Measurements from ENCODE around the gene GPR62. TPM values are rescaled to one million over a fixed set of nuclear protein-coding genes. Genes with fewer than 3 reads are reported as not detected.
A peak's percentile ranks its signal among the peaks of the same experiment; 100 is the strongest.
"Not testable (repeated sequence)": the region's sequence is repeated elsewhere in the genome, so short reads cannot be mapped to it uniquely, and the experiment has no call there.

GPR62 gene
- total RNA-seq, 2 experiments from 2014 or later, result not detected

DNA sequence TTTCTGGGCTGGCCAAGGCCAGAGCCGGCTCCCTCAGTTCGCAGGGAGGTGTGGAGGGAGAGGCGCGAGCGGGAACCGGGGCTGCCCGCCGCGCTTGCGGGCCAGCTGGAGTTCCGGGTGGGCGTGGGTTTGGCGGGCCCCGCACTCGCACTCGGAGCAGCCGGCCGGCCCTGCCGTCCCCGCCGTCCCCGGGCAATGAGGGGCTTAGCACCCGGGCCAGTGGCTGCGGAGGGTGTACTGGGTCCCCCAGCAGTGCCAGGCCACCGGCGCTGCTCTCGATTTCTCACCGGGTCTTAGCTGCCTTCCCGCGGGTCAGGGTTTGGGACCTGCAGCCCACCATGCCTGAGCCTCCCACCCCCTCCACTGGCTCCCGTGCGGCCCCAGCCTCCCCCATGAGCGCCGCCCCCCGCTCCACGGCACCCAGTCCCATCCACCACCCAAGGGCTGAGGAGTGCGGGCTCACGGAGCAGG is 35.4 kb downstream of the GPR62 start:
- ATAC-seq; H3K27me3 Mint-ChIP-seq (ENCODE audit: low read depth); H3K27ac Mint-ChIP-seq; H3K9me3 Mint-ChIP-seq (ENCODE audit: insufficient read depth); DNase-seq; H3K4me3 Mint-ChIP-seq: not testable (repeated sequence)
- CTCF ChIA-PET, result interaction anchor here (1.6 to 1.8 kb wide), 2 partner anchors 16 to 49 kb away, joined by 6 read pairs; partner anchors contain the start of genes ABHD14A, ABHD14B and RRP9
- peaks cover 38% of the 10 kb centered on the region for H3K4me1 Mint-ChIP-seq (ENCODE audit: low read depth)
- POLR2A ChIA-PET, result interaction anchor here (5.6 kb wide), 1 partner anchor 7 kb away, joined by 65 read pairs; the partner anchor contains the start of gene ACY1
- H3K36me3 Mint-ChIP-seq (ENCODE audit: low read depth), result peaks cover 42% of the 10 kb centered on the region

DNA sequence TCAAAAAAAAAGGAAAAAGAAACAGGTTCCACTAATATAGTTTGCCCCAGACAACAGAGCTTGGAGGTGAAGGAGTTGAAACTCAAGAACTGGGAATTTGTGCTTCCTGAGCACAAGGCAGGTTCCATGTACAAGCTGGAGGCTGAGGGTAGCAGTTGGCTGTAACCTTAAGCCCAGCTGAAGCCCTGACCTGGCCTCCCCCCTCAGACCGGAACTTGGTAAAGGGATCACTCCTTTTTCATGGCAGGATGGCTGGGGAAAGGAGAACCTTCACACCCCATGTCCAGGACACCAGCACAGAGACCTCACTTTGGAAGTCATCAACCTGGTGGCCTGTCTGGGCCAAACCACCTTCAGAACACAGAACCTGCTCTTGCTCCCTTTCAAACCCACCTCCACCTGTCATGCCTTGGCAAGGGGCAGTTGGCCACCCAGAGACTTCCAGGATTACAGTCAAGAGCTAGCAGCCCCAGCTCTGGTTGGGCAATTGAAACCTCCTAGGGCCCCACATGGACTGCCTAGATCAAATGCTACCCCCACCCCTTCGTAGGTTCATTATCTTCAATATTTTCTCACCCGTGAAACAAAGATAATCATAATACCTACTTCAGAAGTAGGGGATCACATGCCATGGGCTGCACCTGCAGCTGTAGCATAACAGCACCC is 37.0 kb downstream of the GPR62 start:
- ChIA-PET POLR2A (interaction anchor here (0.5 to 5.6 kb wide), 4 partner anchors 9 to 65 kb away, joined by 3 to 65 read pairs (median 3); partner anchors contain the start of gene ACY1), CTCF (interaction anchor here (1.0 to 5.2 kb wide), 5 partner anchors 9 to 51 kb away, joined by 3 to 36 read pairs (median 6); partner anchors contain the start of genes ABHD14A, ABHD14B, ACY1 and RRP9)
- Mint-ChIP-seq H3K27me3 (ENCODE audit: low read depth) (peaks cover 3% of the 10 kb centered on the region), H3K4me3 (no peak overlapping the region), H3K27ac (peak overlapping the region; percentile 20), H3K9me3 (ENCODE audit: insufficient read depth) (no peaks in the 10 kb centered on the region), H3K4me1 (ENCODE audit: low read depth) (peaks cover 47% of the 10 kb centered on the region), H3K36me3 (ENCODE audit: low read depth) (peaks cover 44% of the 10 kb centered on the region)
- ATAC-seq (no peak), DNase-seq (no peak)

GRCh38 chr3:51993657-51994056 is 38.5 kb downstream of the GPR62 start:
- ATAC-seq; H3K9me3 Mint-ChIP-seq (ENCODE audit: insufficient read depth); DNase-seq; H3K27me3 Mint-ChIP-seq (ENCODE audit: low read depth): not testable (repeated sequence)
- H3K4me1 Mint-ChIP-seq (ENCODE audit: low read depth), result peaks cover 47% of the 10 kb centered on the region
- H3K4me3 Mint-ChIP-seq, result peak overlapping the region; percentile 100
- POLR2A ChIA-PET, result interaction anchor here (5.6 kb wide), 1 partner anchor 10 kb away, joined by 65 read pairs; the partner anchor contains the start of gene ACY1
- CTCF ChIA-PET, result interaction anchor here (1.0 to 5.2 kb wide), 3 partner anchors 9 to 20 kb away, joined by 6 to 36 read pairs (median 7); partner anchors contain the start of genes ABHD14B and ACY1
- peaks cover 44% of the 10 kb centered on the region for H3K36me3 Mint-ChIP-seq (ENCODE audit: low read depth)
- peak overlapping the region; percentile 100 for H3K27ac Mint-ChIP-seq

GRCh38 chr3:51994530-51994929 is 39.3 kb downstream of the GPR62 start:
- Mint-ChIP-seq H3K9me3 (ENCODE audit: insufficient read depth) (no peaks in the 10 kb centered on the region), H3K4me1 (ENCODE audit: low read depth) (peaks cover 47% of the 10 kb centered on the region), H3K27ac (peak overlapping the region; percentile 100), H3K36me3 (ENCODE audit: low read depth) (peaks cover 44% of the 10 kb centered on the region), H3K27me3 (ENCODE audit: low read depth) (peaks cover 10% of the 10 kb centered on the region), H3K4me3 (peak overlapping the region; percentile 100)
- DNase-seq (no peak), ATAC-seq (no peak)
- CTCF ChIA-PET, result interaction anchor here (1.3 to 5.2 kb wide), 5 partner anchors 12 to 61 kb away, joined by 5 to 36 read pairs (median 11); partner anchors contain the start of genes ABHD14A, ABHD14B, ACY1 and DUSP7
- POLR2A ChIA-PET, result interaction anchor here (0.8 to 5.6 kb wide), 6 partner anchors 8 to 61 kb away, joined by 4 to 65 read pairs (median 8); partner anchors contain the start of genes ABHD14B, ACY1 and DUSP7

DNA sequence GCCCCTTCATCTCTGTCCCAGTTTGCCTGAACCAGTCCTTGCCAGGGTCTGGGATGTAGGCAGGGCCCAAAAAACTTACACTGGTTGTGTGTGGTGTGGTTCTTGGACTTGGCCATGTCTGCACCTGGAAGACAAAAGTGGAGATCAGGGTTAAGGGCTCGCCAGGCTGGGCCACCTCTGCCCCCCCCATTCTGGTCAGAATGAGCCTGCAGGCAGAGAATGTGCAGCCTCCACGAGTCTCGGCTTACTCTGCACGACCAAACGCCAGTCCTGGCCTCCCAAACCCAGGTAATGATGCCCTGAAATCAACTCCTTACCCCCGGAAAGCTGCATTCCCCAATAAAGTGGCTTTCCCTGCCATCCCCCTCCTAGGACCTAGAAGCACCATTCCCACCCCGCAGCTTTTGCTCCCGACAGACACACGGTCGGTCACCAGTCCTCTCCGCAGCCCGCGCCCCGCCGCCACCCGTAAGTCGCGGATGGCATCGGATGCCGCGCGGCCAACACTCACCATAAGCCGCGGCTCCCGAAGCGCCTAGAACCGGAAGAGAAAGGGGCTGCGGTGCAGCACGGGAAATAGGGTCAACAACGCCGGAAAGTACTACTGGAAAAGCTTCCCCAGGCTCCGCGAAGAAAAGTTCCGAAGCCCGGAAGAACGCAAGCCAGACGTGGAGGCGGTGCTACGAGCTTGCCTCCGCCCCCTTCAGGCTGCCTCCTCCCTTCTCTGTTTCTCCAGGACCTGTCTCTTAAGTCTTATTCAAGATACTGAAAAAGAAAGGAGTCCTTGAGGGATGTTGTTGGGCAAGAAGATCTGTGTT is 40.4 kb downstream of the GPR62 start, which contains the start of gene RPL29:
RPL29 (minus strand) TSS at position 550 of the 818 bp plus-strand sequence; CDS start at position 116, 434 bp downstream.
- POLR2A ChIA-PET, result interaction anchor here (0.6 to 5.6 kb wide), 20 partner anchors 9 to 226 kb away, joined by 3 to 65 read pairs (median 4); partner anchors contain the start of genes ABHD14A, ABHD14B, ACY1 and DUSP7
- H3K4me3 Mint-ChIP-seq, result peak within 1 kb of the TSS; percentile 100
- peaks cover 10% of the 10 kb centered on the region for H3K27me3 Mint-ChIP-seq (ENCODE audit: low read depth)
- CTCF ChIA-PET, result interaction anchor here (0.7 to 5.2 kb wide), 11 partner anchors 9 to 225 kb away, joined by 3 to 36 read pairs (median 5); partner anchors contain the start of genes ABHD14A, ABHD14B, ACY1 and DUSP7
- ATAC-seq, result peak; percentile 94
- H3K4me1 Mint-ChIP-seq (ENCODE audit: low read depth), result peaks cover 47% of the 10 kb centered on the region
- peak within 1 kb of the TSS; percentile 100 for H3K27ac Mint-ChIP-seq
- H3K36me3 Mint-ChIP-seq (ENCODE audit: low read depth), result peaks cover 44% of the 10 kb centered on the region
- peak; percentile 95 for DNase-seq
- no peaks in the 10 kb centered on the region for H3K9me3 Mint-ChIP-seq (ENCODE audit: insufficient read depth)

GRCh38 chr3:51997172-51997571 is 42.0 kb downstream of the GPR62 start:
- Mint-ChIP-seq H3K9me3 (ENCODE audit: insufficient read depth) (no peaks in the 10 kb centered on the region), H3K27ac (no peak overlapping the region), H3K4me3 (no peak overlapping the region), H3K36me3 (ENCODE audit: low read depth) (peaks cover 33% of the 10 kb centered on the region), H3K4me1 (ENCODE audit: low read depth) (peaks cover 45% of the 10 kb centered on the region), H3K27me3 (ENCODE audit: low read depth) (peaks cover 10% of the 10 kb centered on the region)
- DNase-seq (no peak), ATAC-seq (no peak)
- ChIA-PET POLR2A (no interaction called here), CTCF (interaction anchor here (2.1 kb wide), 1 partner anchor 57 kb away, joined by 9 read pairs; no protein-coding TSS in a partner anchor)

DNA sequence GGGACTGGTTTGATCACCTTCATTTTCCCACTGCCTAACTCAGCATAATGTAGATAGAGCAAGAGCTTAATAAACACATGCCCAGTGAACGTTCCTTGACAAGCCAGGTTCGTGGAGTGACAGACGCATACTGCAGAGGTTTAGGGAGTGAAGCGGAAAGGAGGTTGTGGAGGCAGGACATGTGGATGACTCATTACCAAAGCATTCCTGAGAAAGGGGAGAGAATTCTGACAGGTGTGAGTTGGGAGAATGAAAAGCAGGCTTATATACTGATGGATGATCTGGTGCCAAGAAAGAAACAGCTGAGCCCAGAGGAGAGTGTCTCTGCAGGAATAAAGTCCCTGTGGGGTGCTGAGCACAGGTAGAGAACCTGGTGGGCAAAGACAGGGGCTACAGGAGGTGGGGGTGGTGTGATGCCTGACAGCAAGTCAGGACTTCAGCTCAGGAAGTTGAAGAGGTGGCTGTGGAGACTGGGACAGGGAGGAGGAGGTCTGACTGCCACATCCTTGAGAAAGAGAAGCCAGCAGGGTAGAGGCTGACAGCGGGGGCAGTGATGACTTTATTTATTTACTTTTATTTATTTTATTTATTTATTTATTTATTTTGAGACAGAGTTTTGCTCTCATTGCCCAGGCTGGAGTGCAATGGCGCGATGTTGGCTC is 42.9 kb downstream of the GPR62 start:
- H3K4me1 Mint-ChIP-seq (ENCODE audit: low read depth), result peaks cover 37% of the 10 kb centered on the region
- POLR2A ChIA-PET, result no interaction called here
- H3K9me3 Mint-ChIP-seq (ENCODE audit: insufficient read depth), result no peaks in the 10 kb centered on the region

GRCh38 chr3:51998774-51999173 is 43.6 kb downstream of the GPR62 start:
- ATAC-seq (no peak), DNase-seq (no peak)
- Mint-ChIP-seq H3K27me3 (ENCODE audit: low read depth) (peaks cover 10% of the 10 kb centered on the region), H3K27ac (no peak overlapping the region), H3K9me3 (ENCODE audit: insufficient read depth) (no peaks in the 10 kb centered on the region), H3K4me3 (no peak overlapping the region), H3K36me3 (ENCODE audit: low read depth) (peaks cover 20% of the 10 kb centered on the region), H3K4me1 (ENCODE audit: low read depth) (peaks cover 32% of the 10 kb centered on the region)
- CTCF ChIA-PET, result interaction anchor here (1.6 to 2.1 kb wide), 3 partner anchors 55 to 222 kb away, joined by 4 to 9 read pairs (median 5); partner anchors contain the start of gene DUSP7
- POLR2A ChIA-PET, result no interaction called here

More for the DNA sequence above, 42.9 kb downstream of the GPR62 start:
- Mint-ChIP-seq H3K27me3 (ENCODE audit: low read depth) (peaks cover 10% of the 10 kb centered on the region), H3K27ac (no peak overlapping the region), H3K4me3 (no peak overlapping the region), H3K36me3 (ENCODE audit: low read depth) (peaks cover 24% of the 10 kb centered on the region)
- DNase-seq (no peak), ATAC-seq (no peak)
- CTCF ChIA-PET, result interaction anchor here (0.6 to 2.1 kb wide), 4 partner anchors 56 to 222 kb away, joined by 3 to 9 read pairs (median 4); partner anchors contain the start of gene DUSP7

- Mint-ChIP-seq H3K4me3 (no peak overlapping the region), H3K27ac (no peak overlapping the region), H3K9me3 (ENCODE audit: insufficient read depth) (no peaks in the 10 kb centered on the region), H3K36me3 (ENCODE audit: low read depth) (peaks cover 9% of the 10 kb centered on the region), H3K4me1 (ENCODE audit: low read depth) (peaks cover 21% of the 10 kb centered on the region), H3K27me3 (ENCODE audit: low read depth) (peaks cover 10% of the 10 kb centered on the region)
- DNase-seq, result no peak
- POLR2A ChIA-PET, result no interaction called here
- CTCF ChIA-PET, result interaction anchor here (1.2 to 6.4 kb wide), 9 partner anchors 17 to 221 kb away, joined by 3 to 115 read pairs (median 17); partner anchors contain the start of genes ACY1 and DUSP7
- ATAC-seq, result no peak
Observed at GRCh38 chr3:51999846-52000245, 44.7 kb downstream of the GPR62 start.

GRCh38 chr3:52001443-52001974 is 46.3 kb downstream of the GPR62 start:
- ChIA-PET CTCF (interaction anchor here (0.6 to 6.4 kb wide), 46 partner anchors 8 to 338 kb away, joined by 3 to 115 read pairs (median 4); partner anchors contain the start of genes ACY1, DUSP7, POC1A and TLR9), POLR2A (interaction anchor here (0.6 to 1.3 kb wide), 4 partner anchors 11 to 145 kb away, joined by 3 read pairs; partner anchors contain the start of gene PARP3)
- ATAC-seq, result peak; percentile 98
- no peaks in the 10 kb centered on the region for H3K9me3 Mint-ChIP-seq (ENCODE audit: insufficient read depth)
- DNase-seq, result peak; percentile 92
- no peak overlapping the region for H3K27ac Mint-ChIP-seq
- H3K36me3 Mint-ChIP-seq (ENCODE audit: low read depth), result no peaks in the 10 kb centered on the region
- peaks cover 24% of the 10 kb centered on the region for H3K4me1 Mint-ChIP-seq (ENCODE audit: low read depth)
- peaks cover 10% of the 10 kb centered on the region for H3K27me3 Mint-ChIP-seq (ENCODE audit: low read depth)
- no peak overlapping the region for H3K4me3 Mint-ChIP-seq

All from activated CD8-positive, alpha-beta T cell treated with anti-CD3 and anti-CD28 coated beads, Interleukin-2, amount 10 ng/mL, durations not matched to agents 7 days and 5 days (primary cell).